Hematopoietic multipotent progenitor cell treated with erythropoietin and hydrocortisone succinate and interleukin-3 and kit ligand, for 15 days (in vitro differentiated cells): ENCODE data around the gene APOBEC3A.

Experiments used
- DNase-seq: peaks from one replicate; pipeline ENCODE4 v3.0.0-alpha.2; 2015; ENCODE audit warnings: low spot score

APOBEC3A gene

DNA sequence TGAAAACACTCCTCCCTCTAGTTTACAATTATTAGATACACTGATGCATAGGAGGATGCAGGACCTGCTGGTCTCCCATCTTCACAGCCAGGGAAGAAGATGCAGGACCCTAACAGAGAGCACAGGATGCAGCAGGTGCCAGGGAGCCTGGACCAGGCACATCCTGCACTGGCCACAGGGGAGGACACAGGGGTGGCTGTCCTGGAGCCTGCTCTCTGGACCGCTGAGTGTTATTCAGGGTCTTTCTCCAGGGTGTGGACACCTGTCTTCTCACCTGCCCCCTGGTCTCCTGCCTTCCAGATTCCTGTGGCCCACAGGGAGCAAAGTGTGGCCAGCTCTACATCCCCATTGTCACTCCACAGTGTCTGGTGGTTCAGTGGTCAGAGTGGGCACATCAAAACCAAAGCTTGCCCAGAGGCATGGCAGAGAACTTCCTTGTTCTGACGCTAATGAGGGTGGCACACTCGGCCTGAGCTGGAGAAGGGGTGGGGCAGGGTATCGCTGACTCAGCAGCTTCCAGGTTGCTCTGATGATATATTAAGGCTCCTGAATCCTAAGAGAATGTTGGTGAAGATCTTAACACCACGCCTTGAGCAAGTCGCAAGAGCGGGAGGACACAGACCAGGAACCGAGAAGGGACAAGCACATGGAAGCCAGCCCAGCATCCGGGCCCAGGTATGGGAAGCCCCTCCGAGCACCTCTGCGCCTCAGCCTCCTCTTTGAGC lies at the start of gene APOBEC3A:
APOBEC3A (plus strand) TSS at position 564 of the 725 bp plus-strand sequence; CDS start at position 647, 83 bp downstream.
- peak; percentile 79 for DNase-seq

DNA sequence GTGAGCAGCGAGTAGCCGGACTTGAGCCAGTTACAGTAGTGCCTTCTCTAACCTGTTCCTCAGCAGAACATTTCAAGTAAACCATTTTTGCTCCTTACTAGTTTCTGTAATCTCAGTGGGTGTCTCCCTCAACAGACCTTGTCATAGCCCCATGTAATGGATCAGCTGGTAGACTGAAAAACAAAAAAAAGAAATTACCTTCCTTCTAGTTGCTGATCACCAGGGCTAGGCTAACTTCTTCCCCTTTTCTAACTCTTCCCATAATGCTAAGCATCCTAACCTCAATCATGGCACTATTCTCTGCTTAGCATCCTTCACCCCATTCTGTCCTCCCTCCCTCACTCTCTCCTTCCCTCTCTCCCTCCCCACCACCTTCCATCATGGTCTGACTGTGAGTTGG lies 49.6 kb upstream of the APOBEC3A start:
- DNase-seq, result no peak

DNA sequence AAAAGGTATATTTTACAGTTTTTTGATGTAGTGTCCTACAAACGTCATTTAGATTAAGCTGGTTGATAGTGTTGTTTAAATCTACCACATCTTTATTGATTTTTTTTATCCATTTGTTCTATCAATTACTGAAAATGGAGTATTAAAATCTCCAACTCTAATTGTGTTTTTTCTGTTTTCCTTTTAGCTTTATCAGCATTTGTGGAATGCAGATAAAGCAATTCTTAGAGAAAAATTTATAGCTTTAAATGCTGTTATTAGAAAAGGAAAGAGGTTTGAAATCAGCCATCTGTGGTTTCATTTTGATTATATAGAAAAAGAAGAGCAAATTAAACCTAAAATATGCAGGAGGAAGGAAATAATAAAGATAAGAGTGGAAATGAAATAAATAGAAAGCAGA lies 46.0 kb upstream of the APOBEC3A start:
- no peak for DNase-seq

DNA sequence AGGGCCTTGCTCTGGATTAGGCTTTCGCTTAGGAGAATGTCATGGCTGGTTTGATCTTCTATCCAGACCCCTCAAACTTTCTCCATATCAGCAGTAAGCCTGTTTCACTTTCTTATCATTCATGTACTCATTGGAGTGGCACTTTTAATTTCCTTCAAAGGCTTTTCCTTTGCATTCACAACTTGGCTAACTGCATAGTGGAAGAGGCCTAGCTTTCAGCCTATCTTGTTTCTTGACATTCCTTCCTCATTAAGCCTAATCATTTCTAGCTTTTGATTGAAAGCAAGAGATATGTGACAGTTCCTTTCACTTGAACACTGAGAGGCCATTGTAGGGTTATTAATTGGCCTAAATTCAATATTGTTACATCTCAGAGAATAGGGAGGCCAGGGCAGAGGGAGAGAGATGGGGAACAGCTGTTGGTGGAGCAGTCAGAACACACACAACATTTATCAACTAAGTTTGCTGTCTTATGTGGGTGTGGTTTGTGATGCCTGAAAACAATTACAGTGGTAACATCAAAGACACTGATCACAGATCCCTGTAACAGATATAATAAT lies 37.7 kb upstream of the APOBEC3A start:
- DNase-seq, result no peak

DNA sequence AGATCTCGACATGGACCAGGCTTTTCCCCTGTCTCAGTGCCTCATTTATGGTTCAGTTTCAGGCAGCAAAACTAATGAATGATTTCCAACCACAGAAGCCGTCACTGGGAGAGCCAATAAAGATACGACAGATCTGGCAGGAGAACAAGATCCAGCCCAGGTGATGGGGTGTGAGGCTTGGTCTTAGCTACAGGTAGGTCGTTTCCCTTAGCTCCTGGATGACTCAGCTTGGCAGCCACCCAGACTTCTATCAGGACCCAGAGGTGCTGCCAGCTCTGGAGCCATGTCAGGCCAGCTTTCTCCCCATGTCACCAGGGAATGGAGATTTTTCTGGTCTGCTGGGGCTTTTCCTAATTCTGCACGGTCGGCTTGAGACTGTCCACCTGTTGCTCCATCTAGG lies 36.3 kb upstream of the APOBEC3A start:
- DNase-seq, result no peak

DNA sequence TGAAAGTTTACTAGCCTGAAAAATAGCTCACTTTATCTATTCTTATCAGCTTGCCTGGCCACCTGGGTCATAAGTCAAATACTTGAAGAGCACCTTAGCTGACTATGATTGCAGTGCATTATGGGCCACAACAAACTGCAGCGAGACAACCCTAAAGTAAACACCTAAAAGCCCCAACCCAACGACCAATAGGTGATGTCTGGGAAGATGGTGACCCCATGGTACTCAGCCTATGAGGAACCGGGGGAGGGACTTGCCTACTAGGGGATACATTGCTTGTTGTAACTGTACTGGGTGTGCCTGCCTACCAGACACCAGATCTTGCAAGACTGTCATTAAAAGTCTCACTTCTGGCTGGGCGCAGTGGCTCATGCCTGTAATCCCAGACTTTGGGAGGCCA lies 35.6 kb upstream of the APOBEC3A start:
- DNase-seq, result no peak

DNA sequence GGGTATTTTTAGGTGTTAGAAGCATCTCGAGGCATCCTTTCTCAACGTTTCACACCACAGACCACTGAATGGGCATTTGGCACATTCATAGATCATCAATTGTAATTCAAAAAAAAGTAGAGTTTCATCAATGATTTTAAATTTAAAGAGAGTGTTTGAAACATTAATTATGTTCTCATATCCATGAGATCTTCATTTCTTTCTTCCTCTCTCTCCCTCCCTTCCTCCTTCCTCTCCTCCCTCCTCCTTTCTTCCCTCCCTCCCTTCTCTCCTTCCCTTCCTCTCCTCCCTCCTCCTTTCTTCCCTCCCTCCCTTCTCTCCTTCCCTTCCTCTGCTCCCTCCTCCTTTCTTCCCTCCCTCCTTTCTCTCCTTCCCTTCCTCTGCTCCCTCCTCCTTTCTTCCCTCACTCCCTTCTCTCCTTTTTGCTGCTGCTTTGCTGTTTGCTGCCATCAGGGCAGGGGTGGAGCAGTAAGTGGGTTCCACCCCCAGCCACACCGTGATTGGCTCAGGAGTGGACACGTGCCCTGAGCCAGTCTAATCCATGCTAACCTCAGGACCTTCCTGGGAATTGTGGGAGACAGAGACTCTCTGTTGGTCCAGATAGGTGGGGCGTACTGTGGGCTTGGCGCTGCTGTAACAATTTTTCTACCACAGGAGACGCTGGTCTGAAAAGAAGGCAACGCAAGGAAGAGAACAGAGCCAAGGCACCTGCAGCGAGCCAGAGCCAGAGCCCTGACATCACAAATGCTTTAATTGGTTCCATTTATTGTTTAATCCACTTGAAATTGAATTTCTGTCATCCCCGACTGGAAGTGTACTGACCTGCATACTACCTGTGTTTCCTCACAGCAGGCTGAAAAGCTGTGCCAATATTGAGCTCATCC lies 33.7 kb upstream of the APOBEC3A start:
- no peak for DNase-seq

DNA sequence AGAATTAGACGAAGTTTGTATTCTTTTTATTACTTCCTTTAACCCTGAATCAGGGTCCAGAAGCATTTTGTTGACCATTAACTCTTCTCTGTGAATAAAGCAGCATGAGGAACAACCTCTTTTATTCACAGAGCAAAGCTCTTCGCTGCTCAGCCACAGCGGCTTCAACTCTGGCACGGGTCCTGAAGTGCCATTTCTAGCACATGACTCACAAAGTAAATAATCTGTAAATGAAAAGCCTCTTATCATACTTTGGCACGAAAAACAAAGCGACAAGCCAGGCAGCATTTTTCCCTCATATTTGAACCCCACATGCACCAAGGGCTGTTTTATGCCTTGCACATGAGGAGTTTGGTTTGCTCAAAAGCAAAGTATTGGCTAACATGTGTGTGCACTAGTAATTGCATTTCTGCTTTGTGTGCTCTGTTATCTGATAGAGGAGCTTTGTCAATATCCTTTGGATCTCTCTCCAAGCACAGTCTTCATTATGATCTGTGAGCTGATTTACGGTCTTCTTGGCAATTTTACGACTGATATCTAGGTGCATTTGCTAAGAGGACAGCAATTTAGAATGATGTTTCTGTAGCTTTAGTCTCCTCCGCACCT lies 33.0 kb upstream of the APOBEC3A start:
- DNase-seq, result no peak

DNA sequence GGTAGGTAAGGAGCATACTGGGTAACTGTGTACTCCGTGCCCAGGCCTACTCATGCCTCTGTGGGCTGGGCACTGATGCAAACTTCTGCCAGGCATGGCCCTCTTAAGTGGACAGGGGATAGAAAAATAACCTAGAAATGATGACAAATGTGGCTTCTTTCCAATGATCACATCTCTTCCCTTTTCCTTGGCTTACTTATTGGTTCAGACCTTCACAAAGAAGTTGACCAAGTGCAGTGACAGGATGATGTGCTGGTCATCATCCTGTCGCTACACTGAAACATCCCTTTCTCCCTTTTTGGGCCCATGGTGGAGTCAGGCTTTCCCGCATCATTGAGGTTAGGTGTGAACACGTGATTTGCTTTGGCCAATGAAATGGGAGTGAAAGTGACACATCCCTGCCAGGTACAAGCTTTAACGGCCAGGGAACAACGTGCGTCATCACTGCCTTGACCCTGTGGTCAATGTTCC lies 31.8 kb upstream of the APOBEC3A start:
- DNase-seq, result no peak

DNA sequence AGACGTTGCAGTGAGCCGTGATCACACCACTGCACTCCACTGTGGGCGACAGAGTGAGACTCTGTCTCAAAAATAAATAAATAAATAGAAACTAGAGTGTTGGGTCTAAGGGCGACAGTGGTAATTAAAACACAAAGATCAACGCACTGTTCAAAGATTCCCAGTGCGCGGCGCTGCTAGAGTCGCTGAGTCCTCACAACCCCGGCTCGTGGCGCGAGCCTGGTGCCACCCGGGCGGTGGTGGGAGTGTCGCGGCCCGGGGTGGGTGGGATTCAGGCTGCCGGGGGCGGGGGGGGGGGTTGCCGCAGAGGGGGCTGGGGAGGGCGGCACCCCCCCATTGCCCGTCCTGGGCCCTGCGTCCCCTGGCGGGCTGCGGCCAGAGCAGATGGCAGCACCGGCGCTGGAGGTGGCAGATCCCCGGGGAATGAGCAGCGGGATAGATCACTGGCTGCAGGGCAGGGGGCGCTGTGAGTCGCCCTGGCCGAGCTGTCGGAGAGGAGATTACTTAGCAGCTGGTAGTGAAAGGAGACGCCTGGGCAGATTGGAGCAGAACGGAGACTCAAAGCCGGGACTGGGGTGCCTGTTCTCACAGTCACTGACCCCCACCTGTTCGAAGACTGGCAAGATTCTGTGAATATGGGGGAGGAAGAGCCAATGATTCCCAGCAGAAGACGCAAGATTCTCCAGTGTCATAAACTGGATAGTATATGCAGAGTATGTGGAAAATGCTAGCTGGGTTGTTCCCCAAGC lies 30.2 kb upstream of the APOBEC3A start:
- DNase-seq, result peak; percentile 64

DNA sequence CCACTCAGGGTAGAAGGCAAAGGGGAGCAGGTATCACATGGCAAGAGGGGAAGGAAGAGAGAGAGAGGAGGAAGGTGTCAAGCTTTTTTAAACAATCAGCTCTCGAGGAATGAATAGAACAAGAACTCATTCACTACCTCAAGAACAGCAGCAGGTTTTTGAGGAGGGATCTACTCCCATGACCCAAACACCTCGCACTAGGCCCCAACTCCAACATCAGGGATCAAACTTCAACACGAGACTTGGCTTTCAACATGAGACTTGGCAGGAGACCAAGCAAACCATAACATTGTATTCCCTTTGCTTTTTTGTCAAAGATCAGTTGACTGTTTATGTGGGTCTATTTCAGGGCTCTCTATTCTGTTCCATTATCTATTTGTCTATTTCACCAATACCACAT lies 26.9 kb upstream of the APOBEC3A start:
- no peak for DNase-seq

DNA sequence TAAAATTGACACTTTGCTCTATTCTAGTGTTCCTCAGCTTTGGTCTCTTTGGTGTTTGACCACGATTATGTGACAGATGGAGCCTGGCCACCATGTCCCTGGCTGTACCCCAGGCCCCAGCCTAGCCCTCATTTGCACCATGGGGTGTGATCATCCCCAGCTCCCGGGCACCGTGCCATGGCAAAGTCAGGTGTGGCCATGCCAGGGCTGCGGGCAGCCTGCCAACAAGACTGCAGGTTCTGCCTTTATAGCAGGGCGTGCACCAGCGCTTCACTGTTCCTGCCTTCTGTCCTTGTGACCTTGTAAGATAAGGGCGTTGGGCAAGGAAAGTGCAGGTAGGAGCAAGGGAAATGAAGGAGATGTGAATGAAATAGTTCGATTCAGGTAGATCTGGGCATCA lies 22.4 kb upstream of the APOBEC3A start:
- DNase-seq, result peak; percentile 78

DNA sequence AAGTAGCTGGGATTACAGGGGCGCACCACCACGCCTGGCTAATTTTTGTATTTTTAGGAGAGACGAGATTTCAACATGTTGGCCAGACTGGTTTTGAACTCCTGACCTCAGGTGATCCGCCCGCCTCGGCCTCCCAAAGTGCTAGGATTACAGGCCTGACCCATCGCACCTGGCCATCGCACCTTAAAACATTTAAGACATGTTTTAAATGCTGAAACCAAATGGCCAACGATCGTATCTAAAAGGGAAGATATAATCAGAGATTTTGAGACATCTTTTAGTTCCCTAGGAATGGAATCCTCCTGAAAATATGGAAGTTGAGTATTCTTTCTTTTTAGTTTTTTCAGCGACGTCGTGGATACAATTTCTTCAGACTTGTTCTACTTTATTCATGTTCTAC lies 21.8 kb upstream of the APOBEC3A start:
- DNase-seq, result no peak

DNA sequence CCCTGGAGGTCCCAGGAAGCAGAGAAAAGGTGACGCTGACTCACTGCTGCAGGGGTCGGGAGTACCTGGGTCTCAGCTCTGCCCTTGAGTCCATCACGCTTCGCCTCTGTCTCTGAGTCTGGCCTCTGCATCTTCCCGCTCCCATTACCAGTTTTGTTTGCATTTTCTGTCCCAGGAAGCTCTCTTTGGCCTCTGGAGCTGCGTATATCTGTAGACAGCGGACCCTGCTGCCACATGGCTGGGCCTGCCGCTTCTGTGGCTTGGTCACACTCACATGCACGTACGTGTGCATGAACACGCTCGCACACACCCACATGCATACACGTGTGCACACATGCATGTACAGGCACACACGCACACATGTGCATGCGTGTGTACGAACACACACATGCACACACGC lies 20.8 kb upstream of the APOBEC3A start:
- DNase-seq, result no peak

DNA sequence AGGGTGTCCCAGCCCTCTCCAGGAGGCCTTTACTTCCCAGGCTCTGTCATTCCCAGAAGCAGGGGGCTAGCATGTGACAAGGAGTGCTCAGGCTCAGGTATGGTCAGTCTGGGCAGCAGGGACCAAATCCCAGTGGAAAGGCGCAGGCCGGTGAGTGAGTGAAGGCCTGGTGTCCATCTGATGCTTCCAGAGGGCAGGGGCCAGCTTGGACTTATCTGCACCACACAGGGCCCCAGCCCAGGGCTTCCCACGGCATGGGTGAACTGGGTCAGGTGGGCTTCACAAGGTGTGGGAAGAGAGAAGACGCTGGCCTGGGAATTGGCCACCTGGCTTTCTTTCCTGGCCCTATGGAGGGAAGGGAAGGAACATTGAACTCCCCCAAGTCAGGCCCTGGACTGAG lies 20.4 kb upstream of the APOBEC3A start:
- no peak for DNase-seq

DNA sequence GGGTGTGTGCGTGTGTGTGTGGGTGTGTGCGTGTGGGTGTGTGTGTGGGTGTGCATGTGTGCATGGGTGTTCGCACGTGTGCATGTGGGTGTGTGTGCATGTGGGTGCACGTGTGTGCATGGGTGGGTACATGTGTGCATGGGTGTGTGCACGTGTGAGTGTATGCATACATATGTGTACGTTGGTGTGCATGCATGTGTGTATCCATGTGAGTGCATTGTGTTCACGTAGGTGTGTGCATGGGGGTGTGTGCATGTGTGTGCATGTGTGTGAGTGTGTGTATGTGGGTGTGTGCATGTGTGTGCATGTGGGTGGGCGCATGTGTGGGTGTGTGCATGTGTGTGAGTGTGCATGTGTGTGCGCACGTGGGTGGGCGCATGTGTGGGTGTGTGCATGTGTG lies 19.9 kb upstream of the APOBEC3A start:
- no peak for DNase-seq

DNA sequence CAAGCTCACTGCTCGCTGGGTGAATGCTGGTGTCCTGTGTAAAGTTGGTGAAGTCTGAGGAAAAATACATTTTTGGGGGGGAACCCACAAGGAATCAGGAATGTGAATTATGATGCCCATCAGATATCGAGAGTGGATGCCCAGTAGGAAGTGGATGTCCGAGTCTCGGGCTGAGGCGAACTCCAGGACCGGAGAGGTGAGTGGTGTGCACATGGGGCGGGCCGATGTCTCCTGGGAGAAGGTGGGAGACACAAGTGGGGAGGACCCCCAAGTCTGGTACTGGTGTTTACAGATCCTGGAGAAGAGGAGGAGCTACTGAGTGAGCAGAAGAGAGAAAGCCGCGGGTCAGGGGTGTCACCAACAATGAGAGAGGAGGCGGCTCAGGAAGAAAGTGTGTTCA lies 19.2 kb upstream of the APOBEC3A start:
- DNase-seq, result no peak

DNA sequence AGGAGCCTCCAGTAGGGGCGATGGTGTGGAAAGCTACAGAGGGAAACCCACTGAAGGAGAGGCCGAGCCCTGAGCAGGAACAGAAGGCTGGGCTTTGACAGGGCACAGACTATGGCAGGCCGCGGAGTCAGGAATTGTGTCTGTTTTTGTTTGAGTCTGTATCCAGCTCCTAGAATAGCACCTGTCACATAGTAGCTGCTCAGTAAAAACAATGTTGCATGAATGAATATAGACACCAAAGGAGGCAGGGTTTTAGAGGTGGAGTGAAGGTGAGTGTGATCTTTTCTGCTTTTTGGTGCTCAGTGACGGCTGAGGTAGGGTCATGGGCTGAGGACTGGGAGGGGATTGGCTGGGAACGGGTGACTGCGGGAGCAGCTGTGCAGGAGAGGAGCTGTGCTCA lies 18.5 kb upstream of the APOBEC3A start:
- no peak for DNase-seq

DNA sequence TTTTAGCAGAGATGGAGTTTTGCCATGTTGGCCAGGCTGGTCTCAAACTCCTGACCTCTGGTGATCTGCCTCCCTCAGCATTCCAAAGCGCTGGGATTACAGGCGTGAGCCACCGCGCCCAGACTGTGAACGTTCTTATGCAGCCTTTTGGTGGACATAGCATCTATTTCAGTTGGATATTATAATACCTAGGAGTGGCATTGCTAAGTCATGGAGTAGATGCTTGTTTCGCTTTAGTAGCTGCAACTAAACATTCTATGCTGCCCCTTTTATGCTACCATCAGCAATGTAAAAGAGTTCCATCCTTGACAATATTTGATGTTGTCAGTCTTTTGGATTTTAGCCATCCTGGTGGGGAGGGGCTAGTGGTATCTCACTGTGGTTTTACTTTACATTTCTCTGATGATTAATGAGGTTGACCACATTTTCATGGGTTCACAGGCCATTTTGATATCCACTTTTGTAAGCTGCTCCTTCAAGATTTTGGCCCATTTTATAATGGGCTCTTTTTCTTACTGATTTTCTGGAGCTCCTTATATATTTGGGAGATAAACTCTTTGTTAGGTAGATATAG lies 16.5 kb upstream of the APOBEC3A start:
- no peak for DNase-seq

DNA sequence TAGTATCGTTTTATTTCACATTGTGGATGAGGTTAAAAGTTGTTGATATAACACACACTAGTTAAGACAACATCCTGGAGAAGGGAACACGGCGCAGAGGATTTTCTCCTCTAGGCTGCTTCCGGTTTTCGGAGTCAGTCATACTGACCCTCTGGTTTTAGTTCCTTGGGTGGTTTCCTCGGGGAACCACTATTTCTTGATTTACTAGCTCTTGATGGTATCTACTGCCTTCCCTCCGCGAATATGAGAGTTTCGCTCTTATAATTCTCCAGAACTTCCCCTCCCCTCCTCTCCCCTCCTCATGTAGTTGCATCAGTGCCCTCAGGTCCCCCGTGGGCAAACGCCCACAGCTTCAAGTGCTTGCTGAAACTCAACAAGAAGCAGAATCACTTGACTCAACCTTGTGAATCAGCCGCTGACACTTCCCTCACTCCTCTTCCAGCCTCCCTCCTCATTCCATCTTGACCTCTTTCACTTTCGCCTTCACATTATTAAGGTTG lies 15.9 kb upstream of the APOBEC3A start:
- no peak for DNase-seq

DNA sequence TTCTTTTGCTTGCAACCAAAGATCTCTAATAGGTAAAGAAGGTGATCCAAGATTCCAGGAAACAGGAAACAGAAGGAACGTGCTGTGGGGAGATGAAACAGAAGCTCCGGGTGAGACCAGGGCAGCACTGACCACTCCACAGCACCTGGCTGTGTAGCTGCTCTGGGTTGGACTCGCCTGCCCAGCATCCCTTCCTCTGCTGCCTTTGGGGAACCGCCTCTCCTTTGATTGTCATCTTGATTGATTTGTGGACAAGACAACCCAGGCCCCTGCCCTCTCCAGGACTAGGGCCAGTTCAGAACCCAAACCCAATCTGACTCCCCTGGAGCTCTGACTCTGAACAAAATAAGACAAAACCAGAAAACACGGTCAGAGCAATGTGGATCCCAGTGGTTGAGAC lies 14.7 kb upstream of the APOBEC3A start:
- DNase-seq, result no peak
